GM23338 (cell line): ENCODE measurements around the gene TBC1D9. TPM values are rescaled to one million over a fixed set of nuclear protein-coding genes. Genes with fewer than 3 reads are reported as not detected.

Source experiments
- ATAC-seq: fragments of 200-7000 bp; cut with Tn5 transposase; 3 replicates; pipeline ENCODE4 v1.9.1; 2020
- DNase-seq: peaks from one replicate; pipeline ENCODE4 v3.0.0-alpha.2; 2015; ENCODE audit warnings: low spot score
- H2AFZ ChIP-seq: fragments of 200-600 bp; sonication (generic); 2 replicates; pipeline ENCODE4 v1.8.0; 2016; ENCODE audit warnings: antibody characterized with exemption, mild to moderate bottlenecking, moderate library complexity
- H3F3A ChIP-seq: fragments of 200-600 bp; sonication (generic); replicated peaks from 2 replicates; pipeline ENCODE4 v1.8.0; 2017; ENCODE audit warnings: antibody characterized with exemption, mixed run types, low read depth
- H3K27ac ChIP-seq: fragments of 200-600 bp; sonication (generic); 2 replicates; pipeline ENCODE4 v1.6.1; 2016; ENCODE audit warnings: low read depth
- H3K27me3 ChIP-seq: fragments of 200-600 bp; sonication (generic); 2 replicates; pipeline ENCODE4 v1.8.0; 2016; ENCODE audit warnings: mild to moderate bottlenecking, mixed run types, moderate library complexity; ENCODE audit not compliant: insufficient read depth
- H3K36me3 ChIP-seq: fragments of 200-600 bp; sonication (generic); 2 replicates; pipeline ENCODE4 v1.8.0; 2016; ENCODE audit warnings: mild to moderate bottlenecking; ENCODE audit not compliant: insufficient read depth
- H3K4me1 ChIP-seq: fragments of 200-600 bp; sonication (generic); 2 replicates; pipeline ENCODE4 v1.8.0; 2016; ENCODE audit warnings: mild to moderate bottlenecking, moderate library complexity; ENCODE audit not compliant: insufficient read depth
- H3K4me2 ChIP-seq: fragments of 200-600 bp; sonication (generic); 2 replicates; pipeline ENCODE4 v1.7.1; 2017; ENCODE audit warnings: mixed run types
- H3K4me3 ChIP-seq: fragments of 200-600 bp; sonication (generic); 2 replicates; pipeline ENCODE4 v1.6.1; 2016; ENCODE audit warnings: mixed run types
- H3K79me2 ChIP-seq: fragments of 200-600 bp; sonication (generic); replicated peaks from 2 replicates; pipeline ENCODE4 v1.8.0; 2017; ENCODE audit warnings: mild to moderate bottlenecking; ENCODE audit not compliant: insufficient read depth
- H3K9me2 ChIP-seq: fragments of 200-600 bp; sonication (generic); 2 replicates; pipeline ENCODE4 v1.8.0; 2017; ENCODE audit not compliant: insufficient read depth
- H4K20me1 ChIP-seq: fragments of 200-600 bp; sonication (generic); replicated peaks from 2 replicates; pipeline ENCODE4 v1.8.0; 2017; ENCODE audit warnings: mild to moderate bottlenecking; ENCODE audit not compliant: insufficient read depth
- H3K27ac Mint-ChIP-seq: 2 replicates; pipeline ENCODE4 v1.8.0; 2020; ENCODE audit warnings: inconsistent platforms, mild to moderate bottlenecking, moderate library complexity, mixed read lengths
- H3K27me3 Mint-ChIP-seq: 3 replicates; pipeline ENCODE4 v1.8.0; 2022; ENCODE audit warnings: low read depth, mild to moderate bottlenecking, moderate library complexity, mixed read lengths, inconsistent platforms; ENCODE audit not compliant: insufficient read depth, poor library complexity
- H3K36me3 Mint-ChIP-seq: 3 replicates; pipeline ENCODE4 v1.8.0; 2021; ENCODE audit warnings: low read depth, mild to moderate bottlenecking, inconsistent platforms, moderate library complexity, mixed read lengths
- H3K4me1 Mint-ChIP-seq: 3 replicates; pipeline ENCODE4 v1.8.0; 2020; ENCODE audit warnings: mild to moderate bottlenecking, inconsistent platforms, mixed read lengths
- H3K4me3 Mint-ChIP-seq: 3 replicates; pipeline ENCODE4 v1.8.0; 2021; ENCODE audit warnings: moderate library complexity, mild to moderate bottlenecking, inconsistent platforms, mixed read lengths
- H3K9me3 Mint-ChIP-seq: 3 replicates; pipeline ENCODE4 v1.8.0; 2020; ENCODE audit warnings: moderate library complexity, mild to moderate bottlenecking, inconsistent platforms, mixed read lengths
- CREB1 ChIP-seq: fragments of 250-450 bp; sonication (Bioruptor Pico); IDR thresholded peaks from 2 replicates; pipeline ENCODE4 v1.5.0; 2020; ENCODE audit warnings: low read depth, mild to moderate bottlenecking, moderate library complexity
- CTCF ChIP-seq, 2 experiments: fragments of 200-600 bp in 1 of 2; sonication (generic) in 1 of 2; conservative IDR thresholded peaks; 2 replicates each; pipeline versions ENCODE4 v1.5.1 to v1.6.1; 2016 to 2017; ENCODE audit warnings: antibody characterized with exemption in 2 of 2, low read depth in 2 of 2, mild to moderate bottlenecking in 2 of 2, moderate library complexity in 1 of 2
- ETS1 ChIP-seq: IDR thresholded peaks from 2 replicates; pipeline ENCODE4 v1.6.1; 2016; ENCODE audit warnings: antibody characterized with exemption
- EZH2 ChIP-seq: fragments of 200-600 bp; sonication (generic); IDR thresholded peaks from one replicate; pipeline ENCODE4 v1.8.0; 2017; ENCODE audit warnings: antibody characterized with exemption, mild to moderate bottlenecking, low read depth; ENCODE audit not compliant: unreplicated experiment
- EZH2phosphoT487 ChIP-seq: fragments of 200-600 bp; sonication (generic); IDR thresholded peaks from one replicate; pipeline ENCODE4 v1.8.1; 2018; ENCODE audit warnings: antibody characterized with exemption; ENCODE audit not compliant: unreplicated experiment
- JUNB ChIP-seq: IDR thresholded peaks from one replicate; pipeline ENCODE4 v1.6.1; 2016; ENCODE audit warnings: antibody characterized with exemption; ENCODE audit not compliant: unreplicated experiment
- NANOG ChIP-seq: IDR thresholded peaks from 2 replicates; pipeline ENCODE4 v1.6.1; 2016; ENCODE audit warnings: antibody characterized with exemption, borderline replicate concordance
- POLR2AphosphoS5 ChIP-seq: IDR thresholded peaks from 2 replicates; pipeline ENCODE4 v1.6.1; 2016; ENCODE audit warnings: antibody characterized with exemption, low read depth
- REST ChIP-seq: IDR thresholded peaks from one replicate; pipeline ENCODE4 v1.6.1; 2018; ENCODE audit warnings: antibody characterized with exemption; ENCODE audit not compliant: unreplicated experiment
- STAT1 ChIP-seq: IDR thresholded peaks from one replicate; pipeline ENCODE4 v1.6.1; 2016; ENCODE audit warnings: antibody characterized with exemption; ENCODE audit not compliant: unreplicated experiment
- ZNF114 ChIP-seq: fragments of 250-450 bp; sonication (Bioruptor Pico); IDR thresholded peaks from 2 replicates; pipeline ENCODE4 v1.5.0; 2020; ENCODE audit warnings: mild to moderate bottlenecking, moderate library complexity
- polyA plus RNA-seq: library from polyadenylated mRNA; unstranded; fragments of >200 nt; fragmentation: Nextera tagmentation; extraction: Ambion mirVana; gene quantifications from 2 replicates; pipeline ENCODE4 v1.2.1, GENCODE V29; 2016
- total RNA-seq: library from RNA; depleted of rRNA; stranded (reverse); fragments of >200 nt; shearing (Covaris generic); gene quantifications from 2 replicates; pipeline ENCODE4 v1.2.3, GENCODE V29; 2014

Gene TBC1D9
- total and polyA plus RNA-seq, 2 experiments from 2014 or later: 0.03 to 0.56 TPM

GRCh38 chr4:140711910-140712309 lies 44.3 kb downstream of the TBC1D9 start (continued):
- TF ChIP-seq JUNB: no peak
- TF ChIP-seq ETS1: no peak
- TF ChIP-seq CTCF (conservative IDR thresholded peaks at IDR 0.05; ENCODE audit: low read depth in 2 of 2): no peak
- TF ChIP-seq ZNF114 (CRISPR knock-in tag): no peak
- no peak for TF ChIP-seq REST

- Histone ChIP-seq H3K4me2 (no peak overlapping the region), H3K79me2 (no peaks in the 10 kb centered on the region), H3K27me3 (no peaks in the 10 kb centered on the region), H3F3A (no peaks in the 10 kb centered on the region), H3K9me2 (no peaks in the 10 kb centered on the region), H4K20me1 (no peaks in the 10 kb centered on the region), H3K4me1 (peaks cover 5% of the 10 kb centered on the region; the same call in 1 of the 2 replicates), H2AFZ (no peak overlapping the region), H3K4me3 (no peak overlapping the region), H3K36me3 (no peaks in the 10 kb centered on the region; the same call in 1 of the 2 replicates), H3K27ac (no peak overlapping the region)
- Mint-ChIP-seq H3K4me1 (peaks cover 12% of the 10 kb centered on the region), H3K4me3 (no peak overlapping the region), H3K27me3 (no peaks in the 10 kb centered on the region), H3K9me3 (peaks cover 10% of the 10 kb centered on the region), H3K36me3 (peaks cover 13% of the 10 kb centered on the region), H3K27ac (no peak overlapping the region)
- DNase-seq (no peak), ATAC-seq (no peak)
- TF ChIP-seq CREB1 (no peak), ETS1 (no peak), REST (no peak), STAT1 (no peak), EZH2 (no peak), ZNF114 (CRISPR knock-in tag) (no peak), EZH2phosphoT487 (no peak), JUNB (no peak), POLR2AphosphoS5 (no peak), NANOG (no peak)
Observed at GRCh38 chr4:140710908-140711622, 45.1 kb downstream of the TBC1D9 start.
